K562 (cell line): Measurements from ENCODE around the gene TIGIT. TPM values are rescaled to one million over a fixed set of nuclear protein-coding genes. Genes with fewer than 3 reads are reported as not detected.

Experiments
- ATAC-seq: fragments of 200-7000 bp; cut with Tn5 transposase; 3 replicates; pipeline ENCODE4 v1.9.1; 2020; ENCODE audit warnings: moderate library complexity
- BruUV-seq: library from RNA; stranded (reverse); fragments of 400-500 nt; replicated peaks from 2 replicates; lab custom pipeline; 2021; lab: Mats Ljungman, UMichigan
- CTCF ChIA-PET: fragments of 300-600 bp; formaldehyde crosslinking; extraction: SDS; loops from one replicate; lab custom pipeline; 2021; ENCODE audit warnings: low intra/inter-chr PET ratio; lab: Yijun Ruan, JAX
- POLR2A ChIA-PET: fragments of 300-600, 350-650 bp; sonication (Branson Sonifier 250); formaldehyde crosslinking; extraction: SDS; loops from one replicate; lab custom pipeline; 2021; ENCODE audit warnings: antibody characterized with exemption, inconsistent platforms; lab: Yijun Ruan, JAX
- DNase-seq, 4 experiments: peaks; one replicate each; pipeline versions ENCODE4 v3.0.0 to v3.0.0-alpha.2; 2011 to 2018; ENCODE audit warnings: low spot score in 3 of 4, mixed read lengths in 3 of 4; ENCODE audit errors: extremely low read depth in 1 of 4
- FAIRE-seq: peaks from 2 replicates; lab custom pipeline; 2011; peaks lifted over from hg19 to GRCh38; lab: Jason Lieb, UNC
- H2AFZ ChIP-seq: 2 replicates; pipeline ENCODE4 v1.6.0; 2011; ENCODE audit warnings: low read depth, low read length, control low read depth, inconsistent platforms
- H3K27ac ChIP-seq: fragments of 200-600 bp; 3 replicates; pipeline ENCODE4 v1.8.0; 2011; ENCODE audit warnings: low read depth, mild to moderate bottlenecking, control low read depth, inconsistent platforms, low read length, moderate library complexity, mixed read lengths; ENCODE audit errors: extremely low read depth
- H3K27me3 ChIP-seq, 2 experiments: fragments of 300-600 bp in 1 of 2; 2 replicates in 1 of 2; 3 replicates in 1 of 2; pipeline versions ENCODE4 v1.6.0 to v1.8.0; 2011; ENCODE audit warnings: inconsistent platforms in 2 of 2, low read length in 2 of 2, mild to moderate bottlenecking in 1 of 2, mixed read lengths in 1 of 2, moderate library complexity in 1 of 2; ENCODE audit not compliant: control insufficient read depth in 2 of 2, insufficient read depth in 2 of 2
- H3K36me3 ChIP-seq: fragments of 300-600 bp; 3 replicates; pipeline ENCODE4 v1.8.0; 2011; ENCODE audit warnings: mild to moderate bottlenecking, low read length, inconsistent platforms; ENCODE audit not compliant: control insufficient read depth, insufficient read depth
- H3K4me1 ChIP-seq, 2 experiments: fragments of 200-600 bp in 1 of 2; replicated peaks in 1 of 2; 2 replicates in 1 of 2; 3 replicates in 1 of 2; pipeline versions ENCODE4 v1.5.1 to v1.8.0; 2011; ENCODE audit warnings: inconsistent platforms in 2 of 2, low read length in 2 of 2, mild to moderate bottlenecking in 1 of 2, mixed read lengths in 1 of 2, moderate library complexity in 1 of 2; ENCODE audit not compliant: control insufficient read depth in 2 of 2, insufficient read depth in 2 of 2
- H3K4me2 ChIP-seq: 2 replicates; pipeline ENCODE4 v1.6.1; 2011; ENCODE audit warnings: low read length, control low read depth, inconsistent platforms, mixed read lengths; ENCODE audit not compliant: insufficient read depth
- H3K4me3 ChIP-seq: fragments of 200-600 bp; sonication (generic), shearing (Covaris generic); 2 replicates; pipeline ENCODE4 v1.5.1; 2016; ENCODE audit warnings: control low read depth, inconsistent platforms
- H3K79me2 ChIP-seq: fragments of 200-600 bp; 3 replicates; pipeline ENCODE4 v1.8.0; 2011; ENCODE audit warnings: low read length, inconsistent platforms; ENCODE audit not compliant: control insufficient read depth, insufficient read depth
- H3K9ac ChIP-seq, 2 experiments: 2 replicates each; pipeline versions ENCODE4 v1.6.0 to v1.6.1; 2011; ENCODE audit warnings: low read depth in 2 of 2, low read length in 2 of 2, control low read depth in 1 of 2, inconsistent platforms in 1 of 2, mild to moderate bottlenecking in 1 of 2, mixed read lengths in 1 of 2; ENCODE audit not compliant: insufficient read depth in 1 of 2
- H3K9me1 ChIP-seq: one replicate; pipeline ENCODE4 v1.6.0; 2011; ENCODE audit warnings: inconsistent platforms, mild to moderate bottlenecking, low read length, moderate library complexity; ENCODE audit not compliant: control insufficient read depth, insufficient read depth
- H3K9me3 ChIP-seq: replicated peaks from 2 replicates; pipeline ENCODE4 v1.5.1; 2011; ENCODE audit warnings: low read depth, low read length, inconsistent platforms; ENCODE audit not compliant: control insufficient read depth, insufficient read depth
- H4K20me1 ChIP-seq: replicated peaks from 2 replicates; pipeline ENCODE4 v1.6.1; 2011; ENCODE audit warnings: low read length, inconsistent platforms, mixed read lengths; ENCODE audit not compliant: control insufficient read depth, insufficient read depth
- CEBPG ChIP-seq, 3 experiments: fragments of 200-800 bp in 1 of 3; sonication (Bioruptor generic) in 1 of 3; sonication (generic) in 1 of 3; formaldehyde crosslinking in 1 of 3; IDR thresholded peaks in 2 of 3; conservative IDR thresholded peaks in 1 of 3; 2 replicates each; pipeline versions ENCODE4 v1.6.1 to v1.8.0; 2016 to 2022; ENCODE audit warnings: missing compliant biosample characterization in 2 of 3, missing genetic modification characterization in 2 of 3, mild to moderate bottlenecking in 1 of 3, missing genetic modification reagents in 1 of 3
- ELK3 ChIP-seq: fragments of 450-650 bp; formaldehyde crosslinking; IDR thresholded peaks from 2 replicates; pipeline ENCODE4 v1.4.0; 2020; ENCODE audit warnings: mild to moderate bottlenecking
- PKNOX1 ChIP-seq: fragments of 450-650 bp; IDR thresholded peaks from 2 replicates; pipeline ENCODE4 v1.6.1; 2016
- POLR2A ChIP-seq: fragments of 450-650 bp; conservative IDR thresholded peaks from 2 replicates; pipeline ENCODE4 v1.6.1; 2016
- RBM14 ChIP-seq: fragments of 200-400 bp; formaldehyde crosslinking; IDR thresholded peaks from 2 replicates; pipeline ENCODE4 v1.6.1; 2018; ENCODE audit warnings: low read depth, mild to moderate bottlenecking, low read length, moderate library complexity, borderline replicate concordance; ENCODE audit not compliant: insufficient read depth
- SAP30 ChIP-seq: fragments of 200-600 bp; sonication (generic); IDR thresholded peaks from 2 replicates; pipeline ENCODE4 v1.6.1; 2012; ENCODE audit warnings: borderline replicate concordance, low read depth, mild to moderate bottlenecking, moderate library complexity, low read length, control low read depth, inconsistent platforms; ENCODE audit not compliant: insufficient read depth, poor library complexity, severe bottlenecking
- ZKSCAN1 ChIP-seq: fragments of 150-350 bp; IDR thresholded peaks from 2 replicates; pipeline ENCODE4 v1.6.1; 2016; ENCODE audit warnings: low read depth, low read length
- ZNF174 ChIP-seq: fragments of 250-450 bp; sonication (Bioruptor Pico); IDR thresholded peaks from 2 replicates; pipeline ENCODE4 v1.4.0; 2020; ENCODE audit warnings: mild to moderate bottlenecking
- ZNF347 ChIP-seq: fragments of 450-650 bp; formaldehyde crosslinking; IDR thresholded peaks from 2 replicates; pipeline ENCODE4 v1.4.0; 2020; ENCODE audit warnings: low read depth, mild to moderate bottlenecking, moderate library complexity
- WGBS: fragments of 100-300 bp; shearing (Covaris generic); methylation state at CpG from one replicate; pipeline ENCODE4 v1.1.6; 2016; ENCODE audit warnings: low coverage, mixed read lengths; ENCODE audit not compliant: insufficient coverage; ENCODE audit errors: missing lambda C conversion rate; 5-methylcytosine and 5-hydroxymethylcytosine counted together
- in situ Hi-C: fragments of 300-500 bp; cut with MboI; formaldehyde crosslinking; loops from 4 replicates; pipeline ENCODE4 v1.15.0; 2018; ENCODE audit warnings: inconsistent platforms, mixed read lengths
- intact Hi-C: fragments of 100-400 bp; cut with micrococcal nuclease; formaldehyde crosslinking; loops from 2 replicates; pipeline ENCODE4 v1.14.2; 2022
- polyA plus RNA-seq, 8 experiments: library from polyadenylated mRNA; depleted of rRNA in 4 of 8; stranded (reverse) in 5 of 8; unstranded in 3 of 8; fragments of >200 nt; fragmentation: Nextera tagmentation in 2 of 8; fragmentation: Illumina TruSeq in 1 of 8; extraction: Ambion mirVana in 2 of 8; extraction: Trizol in 1 of 8; gene quantifications; 2 replicates each; pipeline versions ENCODE4 v1.2.1 to v1.2.3, GENCODE V29; 2011 to 2014; ENCODE audit warnings: inconsistent platforms in 1 of 8, missing spikeins in 1 of 8
- total RNA-seq, 7 experiments: library from RNA; depleted of rRNA in 6 of 7; stranded (reverse); fragments of >200 nt in 6 of 7; fragmentation: Illumina TruSeq in 2 of 7; extraction: Trizol in 2 of 7; gene quantifications; 2 replicates each; pipeline versions ENCODE4 v1.2.1 to v1.2.3, GENCODE V29; 2011 to 2021; ENCODE audit warnings: low replicate concordance in 1 of 7

TIGIT gene
- total and polyA plus RNA-seq, 9 of the 15 experiments (the other 6 are each of a cell fraction or from before 2014, with no cell fraction given): 0.11 TPM; not detected in 8

GRCh38 chr3:114299941-114300624 is 6.3 kb downstream of the TIGIT start:
- ChIA-PET POLR2A (interaction anchor here (0.6 kb wide), 1 partner anchor 28 kb away, joined by 3 read pairs; no protein-coding TSS in a partner anchor), CTCF (no interaction called here)
- WGBS: 0% methylated on average over 5 of the region's 5 CpGs
- ATAC-seq: no peak
- Histone ChIP-seq H3K4me1 (no peaks in the 10 kb centered on the region), H2AFZ (no peak overlapping the region), H3K36me3 (no peaks in the 10 kb centered on the region), H3K27me3 (no peaks in the 10 kb centered on the region), H3K4me3 (no peak overlapping the region), H3K9me1 (no peaks in the 10 kb centered on the region), H3K4me2 (no peak overlapping the region), H3K9ac (no peak overlapping the region)
- intact Hi-C loops: loop anchor here (5.0 kb wide), 1 partner anchor 148 kb away; no protein-coding TSS in a partner anchor
- FAIRE-seq: no peak
- TF ChIP-seq PKNOX1 (no peak), ZNF174 (CRISPR knock-in tag) (no peak), CEBPG (CRISPR knock-in tag; IDR thresholded peaks at IDR 0.05) (no peak), CEBPG (tag; conservative IDR thresholded peaks at IDR 0.05 in 1 of 2, IDR thresholded peaks at IDR 0.05 in 1 of 2) (no peak), POLR2A (no peak), ZKSCAN1 (no peak), SAP30 (no peak), RBM14 (no peak), ELK3 (CRISPR knock-in tag) (no peak), ZNF347 (CRISPR knock-in tag) (no peak)
- TF ChIP-seq, all 486 proteins: peak for 0
- DNase-seq: no peak
- BruUV-seq: no TSS peak
- no peak overlapping the region for H3K27ac ChIP-seq
- H3K9me3 ChIP-seq: no peaks in the 10 kb centered on the region
- in situ Hi-C loops: no loop called here
- H3K79me2 ChIP-seq: no peaks in the 10 kb centered on the region
- no peaks in the 10 kb centered on the region for H4K20me1 ChIP-seq
